HepG2 (cell line): ENCODE data around the gene GALNT16. TPM values are rescaled to one million over a fixed set of nuclear protein-coding genes. Genes with fewer than 3 reads are reported as not detected.
"Not testable (repeated sequence)": the region's sequence is repeated elsewhere in the genome, so short reads cannot be mapped to it uniquely, and the experiment has no call there.

Experiments
- ATAC-seq: fragments of 200-7000 bp; cut with Tn5 transposase; 3 replicates; pipeline ENCODE4 v1.9.1; 2020; ENCODE audit warnings: mild to moderate bottlenecking, moderate library complexity
- BruUV-seq: library from RNA; stranded (reverse); fragments of 400-500 nt; replicated peaks from 2 replicates; lab custom pipeline; 2021; lab: Mats Ljungman, UMichigan
- CTCF ChIA-PET: fragments of 300-600 bp; formaldehyde crosslinking; extraction: SDS; loops from one replicate; lab custom pipeline; 2021; ENCODE audit warnings: low total read pairs, inconsistent platforms, low intra/inter-chr PET ratio; lab: Yijun Ruan, JAX
- POLR2A ChIA-PET: fragments of 350-600 bp; sonication (Branson Sonifier 250); formaldehyde crosslinking; loops from one replicate; lab custom pipeline; 2020; ENCODE audit warnings: antibody characterized with exemption, inconsistent platforms; lab: Yijun Ruan, JAX
- DNase-seq: peaks from one replicate; pipeline ENCODE4 v3.0.0-alpha.2; 2015; ENCODE audit warnings: low spot score
- FAIRE-seq: peaks from 3 replicates; lab custom pipeline; 2011; peaks lifted over from hg19 to GRCh38; lab: Jason Lieb, UNC
- H2AFZ ChIP-seq: one replicate; pipeline ENCODE4 v1.6.1; 2011; ENCODE audit warnings: low read length, inconsistent platforms
- H3K27ac ChIP-seq: fragments of 300-600 bp; 3 replicates; pipeline ENCODE4 v1.8.0; 2011; ENCODE audit warnings: mixed run types, mild to moderate bottlenecking, mixed read lengths, low read length, inconsistent platforms; ENCODE audit not compliant: insufficient read depth; ENCODE audit errors: extremely low read length
- H3K27me3 ChIP-seq, 2 experiments: fragments of 200-600 bp in 1 of 2; 2 replicates in 1 of 2; 3 replicates in 1 of 2; pipeline versions ENCODE4 v1.6.0 to v1.8.0; 2011; ENCODE audit warnings: low read length in 2 of 2, mild to moderate bottlenecking in 2 of 2, moderate library complexity in 2 of 2, inconsistent platforms in 1 of 2; ENCODE audit not compliant: insufficient read depth in 2 of 2, control insufficient read depth in 1 of 2
- H3K36me3 ChIP-seq, 2 experiments: fragments of 200-600 bp in 1 of 2; replicated peaks in 1 of 2; 2 replicates in 1 of 2; 3 replicates in 1 of 2; pipeline versions ENCODE4 v1.5.1 to v1.8.0; 2011; ENCODE audit warnings: low read length in 2 of 2, inconsistent platforms in 1 of 2; ENCODE audit not compliant: insufficient read depth in 2 of 2, control insufficient read depth in 1 of 2
- H3K4me1 ChIP-seq: 2 replicates; pipeline ENCODE4 v1.5.1; 2012; ENCODE audit warnings: low read length, inconsistent platforms; ENCODE audit not compliant: insufficient read depth
- H3K4me2 ChIP-seq: 2 replicates; pipeline ENCODE4 v1.6.0; 2011; ENCODE audit warnings: low read depth, low read length, inconsistent platforms
- H3K4me3 ChIP-seq, 3 experiments: fragments of 200-600 bp in 1 of 3; sonication (generic), shearing (Covaris generic) in 1 of 3; replicated peaks in 1 of 3; 2 replicates each; pipeline ENCODE4 v1.5.1; 2011 to 2016; ENCODE audit warnings: low read length in 3 of 3, inconsistent platforms in 2 of 3, low read depth in 2 of 3, mild to moderate bottlenecking in 2 of 3, control low read depth in 1 of 3, mixed read lengths in 1 of 3; ENCODE audit not compliant: insufficient read depth in 1 of 3
- H3K79me2 ChIP-seq: one replicate; pipeline ENCODE4 v1.6.1; 2011; ENCODE audit warnings: low read length, inconsistent platforms; ENCODE audit not compliant: insufficient read depth
- H3K9ac ChIP-seq: 2 replicates; pipeline ENCODE4 v1.6.0; 2011; ENCODE audit warnings: mild to moderate bottlenecking, low read depth, low read length, inconsistent platforms; ENCODE audit not compliant: insufficient read depth
- H3K9me3 ChIP-seq: 2 replicates; pipeline ENCODE4 v1.5.1; 2012; ENCODE audit warnings: mild to moderate bottlenecking, low read length
- H4K20me1 ChIP-seq: 2 replicates; pipeline ENCODE4 v1.6.0; 2011; ENCODE audit warnings: inconsistent platforms, mild to moderate bottlenecking, low read length, moderate library complexity; ENCODE audit not compliant: insufficient read depth
- DBP ChIP-seq: sonication (generic); formaldehyde crosslinking; IDR thresholded peaks from 2 replicates; pipeline ENCODE4 v1.4.0; 2020; ENCODE audit warnings: missing genetic modification reagents; ENCODE audit errors: not compliant biosample characterization
- KDM2A ChIP-seq: sonication (generic); formaldehyde crosslinking; IDR thresholded peaks from 2 replicates; pipeline ENCODE4 v1.4.0; 2020; ENCODE audit warnings: low read depth, missing genetic modification reagents, borderline replicate concordance
- RERE ChIP-seq: IDR thresholded peaks from 2 replicates; pipeline ENCODE4 v1.6.1; 2016; ENCODE audit warnings: low read depth, missing genetic modification reagents, missing compliant biosample characterization
- ZNF451 ChIP-seq: sonication (generic); formaldehyde crosslinking; IDR thresholded peaks from 2 replicates; pipeline ENCODE4 v1.5.0; 2020; ENCODE audit warnings: mild to moderate bottlenecking, missing genetic modification reagents
- ZNF747 ChIP-seq: sonication (generic); formaldehyde crosslinking; IDR thresholded peaks from 2 replicates; pipeline ENCODE4 v1.8.1; 2023; ENCODE audit warnings: missing genetic modification reagents, mild to moderate bottlenecking, borderline replicate concordance
- WGBS: methylation state at CpG from one replicate; pipeline ENCODE4 v1.1.6; 2017; ENCODE audit warnings: low lambda C conversion rate; 5-methylcytosine and 5-hydroxymethylcytosine counted together
- in situ Hi-C: cut with HindIII; loops from 2 replicates; pipeline ENCODE4 v1.10.0; 2017; ENCODE audit warnings: low pct_unique_long_range_greater_than_20kb; ENCODE audit not compliant: extremely low pct_ligation_motif_present
- intact Hi-C: fragments of 100-400 bp; cut with micrococcal nuclease; formaldehyde crosslinking; loops from one replicate; pipeline ENCODE4 v1.10.0; 2022; ENCODE audit not compliant: unreplicated experiment
- polyA plus RNA-seq, 8 experiments: library from polyadenylated mRNA; depleted of rRNA in 3 of 8; stranded (reverse) in 7 of 8; unstranded in 1 of 8; fragments of >200 nt; fragmentation: Illumina TruSeq in 4 of 8; extraction: Trizol in 4 of 8; gene quantifications; 2 replicates each; pipeline versions ENCODE4 v1.2.1 to v1.2.3, GENCODE V29; 2011 to 2016; ENCODE audit warnings: low read depth in 4 of 8, missing spikeins in 1 of 8, mixed read lengths in 1 of 8; ENCODE audit not compliant: insufficient read depth in 1 of 8
- total RNA-seq, 5 experiments: library from RNA; depleted of rRNA; stranded (reverse); fragments of >200 nt; fragmentation: Illumina TruSeq; extraction: Trizol; gene quantifications; 2 replicates each; pipeline ENCODE4 v1.2.3, GENCODE V29; 2016; ENCODE audit warnings: low read depth in 1 of 5

Gene GALNT16
- total and polyA plus RNA-seq, 2 of the 13 experiments (the other 11 are each of a cell fraction or from before 2014, with no cell fraction given): 0.54 to 0.82 TPM

- no peak overlapping the region for H3K9ac ChIP-seq
- no peaks in the 10 kb centered on the region for H3K36me3 ChIP-seq
- H3K27me3 ChIP-seq: 0 out of 5 replicates have a peak, but pooled peaks cover 0 to 2% of the 10 kb centered on the region in 2 experiments
- BruUV-seq: no TSS peak
- no peak overlapping the region for H3K27ac ChIP-seq
- in situ Hi-C loops: no loop called here
- TF ChIP-seq RERE (CRISPR knock-in tag) (no peak), KDM2A (CRISPR knock-in tag) (no peak), DBP (CRISPR knock-in tag) (no peak), ZNF451 (no peak), ZNF747 (CRISPR knock-in tag) (no peak)
- no peak overlapping the region for H3K4me3 ChIP-seq
- intact Hi-C loops: no loop called here
- ATAC-seq: no peak
- WGBS: 57% methylated on average over 13 of the region's 13 CpGs
- ChIA-PET POLR2A (no interaction called here), CTCF (no interaction called here)
- FAIRE-seq: no peak
- H3K9me3 ChIP-seq: no peaks in the 10 kb centered on the region
- no peaks in the 10 kb centered on the region for H4K20me1 ChIP-seq
- no peak overlapping the region for H2AFZ ChIP-seq
- no peaks in the 10 kb centered on the region for H3K79me2 ChIP-seq
- H3K4me2 ChIP-seq: no peak overlapping the region
- DNase-seq: no peak
- H3K4me1 ChIP-seq: peaks cover 25% of the 10 kb centered on the region
These were observed 30.0 kb downstream of the GALNT16 start for GRCh38 chr14:69289811-69290520.

- H3K36me3 ChIP-seq, H3K27me3 ChIP-seq, POLR2A ChIA-PET, H2AFZ ChIP-seq, H3K27ac ChIP-seq, DNase-seq, H3K9ac ChIP-seq, H3K4me2 ChIP-seq, H3K79me2 ChIP-seq, intact Hi-C loops, H4K20me1 ChIP-seq, H3K9me3 ChIP-seq, in situ Hi-C loops, ATAC-seq, H3K4me3 ChIP-seq, FAIRE-seq, CTCF ChIA-PET, BruUV-seq: not testable (repeated sequence)
- peaks cover 22% of the 10 kb centered on the region for H3K4me1 ChIP-seq
- 65% methylated on average over 7 of the region's 7 CpGs for WGBS
These were observed 30.9 kb downstream of the GALNT16 start for GRCh38 chr14:69290881-69291280.
